Activated naive CD8-positive, alpha-beta T cell treated with anti-CD3 and anti-CD28 coated beads, Interleukin-2, amount 10 ng/mL, durations not matched to agents 7 days and 5 days (primary cell): ENCODE data around the gene PNLIPRP1. TPM values are rescaled to one million over a fixed set of nuclear protein-coding genes. Genes with fewer than 3 reads are reported as not detected.

Source experiments
- ATAC-seq: fragments of 150-1000 bp; cut with Tn5 transposase; one replicate; pipeline ENCODE4 v1.10.0; 2021; ENCODE audit warnings: low read depth, moderate library complexity
- POLR2A ChIA-PET: fragments of 350-600 bp; sonication (Branson Sonifier 250); formaldehyde crosslinking; loops from one replicate; lab custom pipeline; 2021; ENCODE audit warnings: antibody characterized with exemption; lab: Charles Lee
- DNase-seq: peaks from one replicate; pipeline ENCODE4 v3.0.0; 2021
- H3K27ac Mint-ChIP-seq: one replicate; pipeline ENCODE4 v1.8.0; 2022; ENCODE audit warnings: mild to moderate bottlenecking, mixed read lengths
- H3K27me3 Mint-ChIP-seq: one replicate; pipeline ENCODE4 v1.8.0; 2022; ENCODE audit warnings: mild to moderate bottlenecking, moderate library complexity, mixed read lengths
- H3K36me3 Mint-ChIP-seq: one replicate; pipeline ENCODE4 v1.8.0; 2021; ENCODE audit warnings: mild to moderate bottlenecking, mixed read lengths
- H3K4me1 Mint-ChIP-seq: one replicate; pipeline ENCODE4 v1.8.0; 2021; ENCODE audit warnings: mixed read lengths
- H3K4me3 Mint-ChIP-seq: one replicate; pipeline ENCODE4 v1.8.0; 2022; ENCODE audit warnings: mild to moderate bottlenecking, moderate library complexity, mixed read lengths
- H3K9me3 Mint-ChIP-seq: one replicate; pipeline ENCODE4 v1.8.0; 2021; ENCODE audit warnings: mixed read lengths
- total RNA-seq, 2 experiments: library from RNA; stranded (reverse); gene quantifications; one replicate each; pipeline ENCODE4 v1.2.3, GENCODE V29; 2021

The PNLIPRP1 gene
- total RNA-seq: not detected

- Mint-ChIP-seq H3K27ac (no peak within 1 kb of the TSS), H3K27me3 (no peaks in the 10 kb centered on the region), H3K36me3 (no peaks in the 10 kb centered on the region), H3K4me1 (no peaks in the 10 kb centered on the region), H3K9me3 (no peaks in the 10 kb centered on the region), H3K4me3 (no peak within 1 kb of the TSS)
- no peak for DNase-seq
- ATAC-seq: no peak
- POLR2A ChIA-PET: no interaction called here
Observed at GRCh38 chr10:116590590-116591444, at the start of gene PNLIPRP1. PNLIPRP1 (plus strand) TSS chr10:116590959; CDS start chr10:116591130, 171 bp downstream.

GRCh38 chr10:116542007-116542677, 48.6 kb upstream of the PNLIPRP1 start:
- DNase-seq (no peak), ATAC-seq (no peak)
- Mint-ChIP-seq H3K27me3 (peaks cover 2% of the 10 kb centered on the region), H3K36me3 (no peaks in the 10 kb centered on the region), H3K4me1 (no peaks in the 10 kb centered on the region), H3K27ac (no peak overlapping the region), H3K4me3 (no peak overlapping the region), H3K9me3 (no peaks in the 10 kb centered on the region)
- POLR2A ChIA-PET: no interaction called here

DNA sequence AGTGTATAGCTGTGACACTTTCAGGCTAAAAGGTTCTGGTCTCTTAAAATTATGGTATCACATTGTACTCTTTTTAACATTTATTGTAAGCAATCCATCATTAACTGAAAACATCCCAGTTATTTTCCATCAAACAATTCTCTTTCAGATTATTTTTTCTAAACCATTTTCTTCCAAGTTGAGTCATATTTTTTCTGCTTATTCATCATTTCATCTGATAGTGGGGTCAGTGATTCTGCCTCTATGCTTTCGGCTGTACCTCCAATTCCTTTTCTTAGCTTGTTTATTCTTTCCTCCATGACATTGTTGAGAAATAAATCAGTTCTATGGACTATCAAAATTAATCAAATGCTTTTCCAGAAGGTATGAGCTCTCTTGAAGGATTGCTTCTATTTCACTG, 45.6 kb upstream of the PNLIPRP1 start:
- Mint-ChIP-seq H3K4me1 (no peaks in the 10 kb centered on the region), H3K27me3 (no peaks in the 10 kb centered on the region), H3K9me3 (no peaks in the 10 kb centered on the region), H3K27ac (no peak overlapping the region), H3K36me3 (no peaks in the 10 kb centered on the region), H3K4me3 (no peak overlapping the region)
- DNase-seq (no peak), ATAC-seq (no peak)
- POLR2A ChIA-PET: no interaction called here

DNA sequence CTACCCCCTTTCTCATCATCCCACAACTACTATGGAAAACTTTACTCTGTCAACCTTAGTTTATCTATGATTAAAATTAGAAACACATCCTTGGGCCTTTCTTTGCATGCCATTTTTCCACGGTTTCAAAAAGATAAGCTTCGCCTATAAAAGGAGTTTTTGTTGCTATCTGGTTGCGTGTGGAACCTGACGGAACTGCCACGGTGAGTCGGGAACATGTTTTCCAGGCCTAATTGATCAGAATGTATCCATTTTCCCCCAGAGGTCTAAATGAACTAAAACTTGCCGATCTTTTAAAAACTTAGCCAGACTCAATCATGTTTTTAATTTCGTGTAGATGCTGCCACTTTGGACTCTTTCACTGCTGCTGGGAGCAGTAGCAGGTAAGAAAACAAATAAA, 45.0 kb upstream of the PNLIPRP1 start, which contains the start of gene PNLIP:
PNLIP (plus strand) TSS at position 176 of the 400 bp plus-strand sequence; CDS start at position 338, 162 bp downstream.
- no peaks in the 10 kb centered on the region for H3K36me3 Mint-ChIP-seq
- DNase-seq: no peak

DNA sequence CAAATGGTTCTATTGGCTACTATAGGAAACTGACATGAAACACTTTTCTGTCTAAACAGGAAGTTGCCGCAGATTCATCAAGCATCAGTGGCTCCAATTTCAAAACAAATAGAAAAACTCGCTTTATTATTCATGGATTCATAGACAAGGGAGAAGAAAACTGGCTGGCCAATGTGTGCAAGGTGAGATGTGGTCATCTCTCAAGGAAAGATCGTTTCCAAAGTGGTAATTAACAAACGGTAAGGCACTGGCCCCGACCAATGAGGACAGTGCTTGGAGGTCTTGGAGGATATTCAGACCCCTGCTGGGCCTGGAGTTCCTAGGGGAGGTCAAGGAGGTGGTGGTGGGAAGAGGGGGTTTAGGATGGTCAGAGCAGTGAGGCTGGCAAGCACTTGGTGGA, 42.5 kb upstream of the PNLIPRP1 start:
- POLR2A ChIA-PET: no interaction called here
- no peak for DNase-seq
- Mint-ChIP-seq H3K36me3 (no peaks in the 10 kb centered on the region), H3K9me3 (no peaks in the 10 kb centered on the region), H3K27me3 (no peaks in the 10 kb centered on the region), H3K4me1 (no peaks in the 10 kb centered on the region), H3K27ac (no peak overlapping the region), H3K4me3 (no peak overlapping the region)
- ATAC-seq: no peak

More for the DNA sequence above, 45.0 kb upstream of the PNLIPRP1 start, which contains the start of gene PNLIP:
- H3K27me3 Mint-ChIP-seq: no peaks in the 10 kb centered on the region
- H3K27ac Mint-ChIP-seq: no peak within 1 kb of the TSS
- no peak within 1 kb of the TSS for H3K4me3 Mint-ChIP-seq
- no peak for ATAC-seq
- H3K4me1 Mint-ChIP-seq: no peaks in the 10 kb centered on the region
- no peaks in the 10 kb centered on the region for H3K9me3 Mint-ChIP-seq
- POLR2A ChIA-PET: no interaction called here

DNA sequence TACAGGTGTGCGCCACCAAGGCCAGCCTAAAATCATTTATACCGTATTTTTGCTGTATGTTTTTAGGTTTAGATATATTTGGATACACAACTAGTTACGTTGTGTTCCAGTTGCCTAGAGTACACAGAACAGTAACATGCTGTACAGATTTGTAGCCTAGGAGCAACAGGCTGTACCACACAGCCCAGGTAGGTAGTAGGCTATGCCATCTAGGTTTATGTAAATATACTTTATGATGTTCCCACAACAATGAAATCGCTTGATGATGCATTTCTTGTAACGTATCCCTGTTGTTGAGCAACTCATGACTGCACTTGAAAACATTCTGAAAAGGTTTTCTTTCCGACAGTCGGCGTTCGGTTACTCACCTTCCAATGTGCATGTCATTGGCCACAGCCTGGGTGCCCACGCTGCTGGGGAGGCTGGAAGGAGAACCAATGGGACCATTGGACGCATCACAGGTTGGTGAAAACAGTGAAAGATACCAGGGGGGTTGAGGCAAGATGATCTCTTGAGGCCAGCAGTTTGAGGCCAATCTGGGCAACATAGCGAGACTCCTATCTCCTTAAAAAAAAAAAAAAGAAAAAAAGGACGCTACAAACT, 37.3 kb upstream of the PNLIPRP1 start:
- Mint-ChIP-seq H3K9me3 (no peaks in the 10 kb centered on the region), H3K4me3 (no peak overlapping the region), H3K4me1 (no peaks in the 10 kb centered on the region), H3K27me3 (no peaks in the 10 kb centered on the region), H3K36me3 (no peaks in the 10 kb centered on the region), H3K27ac (no peak overlapping the region)
- DNase-seq: no peak
- POLR2A ChIA-PET: no interaction called here
- no peak for ATAC-seq

GRCh38 chr10:116554628-116555027, 36.1 kb upstream of the PNLIPRP1 start:
- no peak for DNase-seq
- no peak overlapping the region for H3K27ac Mint-ChIP-seq

GRCh38 chr10:116555880-116556279, 34.9 kb upstream of the PNLIPRP1 start:
- Mint-ChIP-seq H3K27ac (no peak overlapping the region), H3K27me3 (no peaks in the 10 kb centered on the region), H3K36me3 (no peaks in the 10 kb centered on the region), H3K4me1 (no peaks in the 10 kb centered on the region), H3K4me3 (no peak overlapping the region), H3K9me3 (no peaks in the 10 kb centered on the region)
- DNase-seq: no peak
- POLR2A ChIA-PET: no interaction called here
- no peak for ATAC-seq

More at GRCh38 chr10:116554628-116555027, 36.1 kb upstream of the PNLIPRP1 start:
- no peaks in the 10 kb centered on the region for H3K4me1 Mint-ChIP-seq
- H3K36me3 Mint-ChIP-seq: no peaks in the 10 kb centered on the region
- ATAC-seq: no peak
- no peaks in the 10 kb centered on the region for H3K9me3 Mint-ChIP-seq
- H3K4me3 Mint-ChIP-seq: no peak overlapping the region
- POLR2A ChIA-PET: no interaction called here
- H3K27me3 Mint-ChIP-seq: no peaks in the 10 kb centered on the region

DNA sequence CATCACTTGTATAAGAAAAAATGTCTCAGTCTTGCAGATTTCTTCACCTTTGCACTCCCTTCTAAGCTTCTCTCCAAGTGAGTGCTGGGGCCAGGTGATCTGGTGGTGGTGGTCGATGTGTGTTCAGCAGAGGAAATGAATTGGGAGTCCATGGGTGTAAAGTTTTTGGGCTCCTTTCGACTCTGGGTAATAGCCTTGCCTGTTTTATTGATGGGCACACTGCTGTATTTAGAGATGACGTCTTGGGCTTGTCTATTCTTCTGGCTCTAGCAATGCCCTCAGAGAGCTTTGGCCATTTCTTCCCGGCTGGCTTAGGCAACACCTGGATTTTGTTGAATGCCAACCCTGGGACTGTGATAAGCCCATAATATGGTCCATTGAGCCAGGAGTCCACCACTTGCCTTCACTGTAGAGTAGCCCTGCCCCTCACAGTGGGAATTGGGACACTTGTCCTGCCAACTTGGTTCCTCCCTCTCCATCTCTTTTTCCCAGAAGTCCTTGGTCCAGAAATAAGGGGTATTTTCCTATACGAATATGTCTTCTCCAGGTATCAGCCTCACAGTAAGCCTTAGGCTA, 33.4 kb upstream of the PNLIPRP1 start:
- ATAC-seq (no peak), DNase-seq (no peak)
- Mint-ChIP-seq H3K4me1 (no peaks in the 10 kb centered on the region), H3K27ac (no peak overlapping the region), H3K27me3 (no peaks in the 10 kb centered on the region), H3K9me3 (no peaks in the 10 kb centered on the region), H3K36me3 (no peaks in the 10 kb centered on the region), H3K4me3 (no peak overlapping the region)
- POLR2A ChIA-PET: no interaction called here

DNA sequence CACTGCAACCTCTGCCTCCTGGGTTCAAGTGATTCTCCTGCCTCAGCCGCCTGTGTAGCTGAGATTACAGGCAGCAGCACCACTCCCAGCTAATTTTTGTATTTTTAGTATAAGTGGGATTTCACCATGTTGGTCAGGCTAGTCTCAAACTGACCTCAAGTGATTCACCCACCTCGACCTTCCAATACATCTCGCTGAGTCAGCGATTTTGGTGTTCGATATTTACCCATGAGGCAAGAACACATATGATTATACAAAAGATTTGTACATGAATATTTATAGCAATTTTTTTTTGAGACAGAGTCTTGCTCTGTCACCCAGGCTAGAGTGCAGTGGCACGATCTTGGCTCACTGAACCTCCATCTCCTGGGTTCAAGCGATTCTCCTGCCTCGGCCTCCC, 25.2 kb upstream of the PNLIPRP1 start:
- H3K36me3 Mint-ChIP-seq: no peaks in the 10 kb centered on the region
- no peaks in the 10 kb centered on the region for H3K9me3 Mint-ChIP-seq
- no peaks in the 10 kb centered on the region for H3K4me1 Mint-ChIP-seq
- DNase-seq (no peak), ATAC-seq (no peak)
- peaks cover 3% of the 10 kb centered on the region for H3K27me3 Mint-ChIP-seq
- no peak overlapping the region for H3K4me3 Mint-ChIP-seq
- H3K27ac Mint-ChIP-seq: no peak overlapping the region
- POLR2A ChIA-PET: no interaction called here

DNA sequence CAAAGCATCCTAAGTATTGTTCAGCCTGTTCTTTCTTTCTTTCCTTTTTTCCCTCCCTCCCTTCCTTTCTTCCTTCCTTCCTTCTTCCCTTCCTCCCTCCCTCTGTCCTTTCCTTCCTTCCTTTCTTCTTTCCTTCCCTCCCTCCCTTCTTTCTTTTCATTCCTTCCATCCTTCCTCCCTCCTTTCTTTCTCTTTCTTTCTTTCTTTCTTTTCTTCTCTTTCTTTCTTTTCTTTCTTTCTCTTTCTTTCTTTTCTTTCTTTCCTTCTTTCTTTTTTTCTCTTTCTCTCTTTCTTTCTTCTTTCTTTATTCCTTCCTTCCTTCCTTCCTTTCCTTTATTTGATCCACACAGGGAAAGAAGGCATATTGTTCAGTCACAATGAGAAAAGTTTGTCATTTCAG, 23.8 kb upstream of the PNLIPRP1 start:
- H3K4me1 Mint-ChIP-seq: no peaks in the 10 kb centered on the region
- no peak for DNase-seq
- POLR2A ChIA-PET: no interaction called here
- H3K36me3 Mint-ChIP-seq: no peaks in the 10 kb centered on the region
- no peaks in the 10 kb centered on the region for H3K9me3 Mint-ChIP-seq
- ATAC-seq: no peak
- peaks cover 3% of the 10 kb centered on the region for H3K27me3 Mint-ChIP-seq
- H3K4me3 Mint-ChIP-seq: no peak overlapping the region
- H3K27ac Mint-ChIP-seq: no peak overlapping the region

DNA sequence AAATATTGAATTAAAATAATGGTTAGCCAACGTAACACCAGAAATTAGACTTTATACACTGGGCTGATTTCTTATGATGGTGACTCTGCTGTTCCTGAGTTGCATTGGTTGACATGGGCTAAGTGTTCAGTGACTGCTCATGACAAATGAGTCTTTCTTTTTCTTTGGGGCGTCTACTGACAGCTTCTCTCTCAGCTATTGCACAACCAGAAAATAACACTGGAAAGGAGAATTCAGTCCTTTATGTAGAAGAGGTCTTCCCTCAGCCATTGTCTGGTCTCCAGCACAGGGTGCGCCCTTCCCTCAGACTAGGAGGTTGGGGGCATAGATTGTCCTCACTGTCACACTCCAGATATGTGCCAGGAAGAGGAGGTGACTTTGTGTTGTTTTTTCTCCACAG, 23.4 kb upstream of the PNLIPRP1 start:
- Mint-ChIP-seq H3K4me3 (no peak overlapping the region), H3K27ac (no peak overlapping the region), H3K27me3 (peaks cover 3% of the 10 kb centered on the region), H3K36me3 (no peaks in the 10 kb centered on the region), H3K4me1 (no peaks in the 10 kb centered on the region), H3K9me3 (no peaks in the 10 kb centered on the region)
- POLR2A ChIA-PET: no interaction called here
- no peak for DNase-seq
- no peak for ATAC-seq

- Mint-ChIP-seq H3K27ac (no peak overlapping the region), H3K4me1 (no peaks in the 10 kb centered on the region), H3K9me3 (no peaks in the 10 kb centered on the region), H3K27me3 (peaks cover 1% of the 10 kb centered on the region), H3K4me3 (no peak overlapping the region), H3K36me3 (no peaks in the 10 kb centered on the region)
- ATAC-seq (no peak), DNase-seq (no peak)
- POLR2A ChIA-PET: no interaction called here
Observed at GRCh38 chr10:116574797-116575196, 16.0 kb upstream of the PNLIPRP1 start.
